Gastrocnemius medialis (tissue), 4 donors: ENCODE data around the gene SARS2.

Source experiments
- POLR2A ChIP-seq, 2 donors: fragments of 450-650 bp; IDR thresholded peaks; one replicate each; pipeline ENCODE4 v1.6.1; 2017; ENCODE audit warnings: antibody characterized with exemption in 2 of 2, mild to moderate bottlenecking in 2 of 2, moderate library complexity in 2 of 2
- TF ChIP-seq, protein P1 (sequence below), 5 experiments: fragments of 450-650 bp in 3 of 5; fragments of 200-600 bp in 2 of 5; sonication (generic) in 2 of 5; IDR thresholded peaks in 4 of 5; conservative IDR thresholded peaks in 1 of 5; 1 replicate in 4 of 5; 2 replicates in 1 of 5; pipeline ENCODE4 v1.5.1; 2016 to 2019; ENCODE audit warnings: antibody characterized with exemption in 5 of 5, mild to moderate bottlenecking in 3 of 5, moderate library complexity in 3 of 5

DNA sequence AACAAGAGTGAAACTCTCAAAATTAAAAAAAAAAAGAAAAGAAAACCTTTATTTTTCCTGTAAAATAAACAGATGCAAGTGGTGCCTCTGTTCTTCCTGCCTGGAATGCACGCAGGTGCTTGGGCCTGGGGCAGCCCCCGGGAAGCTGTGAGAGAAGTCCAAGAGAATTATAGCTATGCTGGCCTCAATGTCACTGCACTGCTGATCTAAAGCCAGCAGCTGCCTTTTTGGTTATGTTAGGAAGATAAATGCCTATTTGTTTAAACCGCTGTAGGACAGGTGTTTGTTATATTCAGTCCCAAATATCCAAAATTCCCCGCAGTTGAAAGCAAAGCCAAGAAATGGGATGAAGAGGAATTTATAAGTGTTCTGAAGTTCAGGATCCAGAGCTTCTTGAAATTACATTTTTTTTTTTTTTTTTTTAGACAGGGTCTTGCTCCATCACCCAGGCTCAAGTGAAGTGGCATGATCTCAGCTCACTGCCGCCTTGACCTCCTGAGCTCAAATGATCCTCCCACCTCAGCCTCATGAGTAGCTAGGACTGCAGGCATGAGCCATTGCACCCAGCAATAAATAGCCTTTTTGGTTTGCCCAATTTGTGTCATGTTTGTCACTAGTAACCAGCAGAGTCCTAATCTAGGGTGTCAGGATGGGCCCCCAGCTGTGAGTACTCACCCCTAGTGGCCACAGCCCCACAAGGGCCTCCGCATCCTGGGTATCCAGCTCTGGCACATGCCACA lies 54.7 kb downstream of the SARS2 start:
- TF ChIP-seq, protein P1, sequence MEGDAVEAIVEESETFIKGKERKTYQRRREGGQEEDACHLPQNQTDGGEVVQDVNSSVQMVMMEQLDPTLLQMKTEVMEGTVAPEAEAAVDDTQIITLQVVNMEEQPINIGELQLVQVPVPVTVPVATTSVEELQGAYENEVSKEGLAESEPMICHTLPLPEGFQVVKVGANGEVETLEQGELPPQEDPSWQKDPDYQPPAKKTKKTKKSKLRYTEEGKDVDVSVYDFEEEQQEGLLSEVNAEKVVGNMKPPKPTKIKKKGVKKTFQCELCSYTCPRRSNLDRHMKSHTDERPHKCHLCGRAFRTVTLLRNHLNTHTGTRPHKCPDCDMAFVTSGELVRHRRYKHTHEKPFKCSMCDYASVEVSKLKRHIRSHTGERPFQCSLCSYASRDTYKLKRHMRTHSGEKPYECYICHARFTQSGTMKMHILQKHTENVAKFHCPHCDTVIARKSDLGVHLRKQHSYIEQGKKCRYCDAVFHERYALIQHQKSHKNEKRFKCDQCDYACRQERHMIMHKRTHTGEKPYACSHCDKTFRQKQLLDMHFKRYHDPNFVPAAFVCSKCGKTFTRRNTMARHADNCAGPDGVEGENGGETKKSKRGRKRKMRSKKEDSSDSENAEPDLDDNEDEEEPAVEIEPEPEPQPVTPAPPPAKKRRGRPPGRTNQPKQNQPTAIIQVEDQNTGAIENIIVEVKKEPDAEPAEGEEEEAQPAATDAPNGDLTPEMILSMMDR (IDR thresholded peaks at IDR 0.05 in 4 of 5, conservative IDR thresholded peaks at IDR 0.05 in 1 of 5) = no peak
- no peak for TF ChIP-seq POLR2A (IDR thresholded peaks at IDR 0.05)
